Thyroid gland (tissue), 4 donors: ENCODE data around the gene ENOX1. TPM values are rescaled to one million over a fixed set of nuclear protein-coding genes. Genes with fewer than 3 reads are reported as not detected.

ENCODE experiments used
- DNase-seq, 2 donors: peaks; one replicate each; pipeline ENCODE4 v3.0.0-alpha.2; 2019
- H3K27ac ChIP-seq, 3 donors: fragments of 200-600 bp; sonication (generic); 1 replicate in 2 of 3; 2 replicates in 1 of 3; pipeline ENCODE4 v1.5.1; 2016 to 2019; ENCODE audit warnings: mild to moderate bottlenecking in 1 of 3, moderate library complexity in 1 of 3
- H3K27me3 ChIP-seq: fragments of 200-600 bp; sonication (generic); one replicate; pipeline ENCODE4 v1.5.1; 2019
- H3K36me3 ChIP-seq, 2 donors: fragments of 200-600 bp; sonication (generic); one replicate each; pipeline ENCODE4 v1.5.1; 2016 to 2019
- H3K4me1 ChIP-seq, 2 donors: fragments of 200-600 bp; sonication (generic); one replicate each; pipeline ENCODE4 v1.5.1; 2017 to 2019
- H3K4me3 ChIP-seq, 3 donors: fragments of 200-600 bp; sonication (generic); replicated peaks in 1 of 3; 1 replicate in 2 of 3; 2 replicates in 1 of 3; pipeline ENCODE4 v1.5.1; 2016; ENCODE audit warnings: mild to moderate bottlenecking in 1 of 3
- H3K9me3 ChIP-seq: fragments of 200-600 bp; sonication (generic); one replicate; pipeline ENCODE4 v1.5.1; 2017
- POLR2A ChIP-seq, 2 donors: fragments of 450-650 bp; IDR thresholded peaks; one replicate each; pipeline ENCODE4 v1.6.1; 2017; ENCODE audit warnings: antibody characterized with exemption in 2 of 2, mild to moderate bottlenecking in 2 of 2, moderate library complexity in 1 of 2
- WGBS, 2 donors: methylation state at CpG; one replicate each; pipeline ENCODE4 v1.1.5; 2017; 5-methylcytosine and 5-hydroxymethylcytosine counted together
- intact Hi-C: fragments of 100-400 bp; cut with DNase I; formaldehyde crosslinking; loops from one replicate; pipeline ENCODE4 v1.15.1; 2023
- total RNA-seq, 4 donors: library from RNA; depleted of rRNA; stranded (reverse); fragments of >200 nt; gene quantifications; one replicate each; pipeline ENCODE4 v1.2.3, GENCODE V29; 2016
- TF ChIP-seq, protein P1 (sequence below), 6 experiments: fragments of 200-600 bp in 3 of 6; fragments of 450-650 bp in 3 of 6; sonication (generic) in 3 of 6; IDR thresholded peaks; one replicate each; pipeline ENCODE4 v1.5.1; 2016 to 2019; ENCODE audit warnings: antibody characterized with exemption in 6 of 6, mild to moderate bottlenecking in 2 of 6, inconsistent platforms in 1 of 6, moderate library complexity in 1 of 6

The ENOX1 gene
- total RNA-seq, 4 donors from 2014 or later, result 0.13 to 1.8 (median 0.31) TPM

DNA sequence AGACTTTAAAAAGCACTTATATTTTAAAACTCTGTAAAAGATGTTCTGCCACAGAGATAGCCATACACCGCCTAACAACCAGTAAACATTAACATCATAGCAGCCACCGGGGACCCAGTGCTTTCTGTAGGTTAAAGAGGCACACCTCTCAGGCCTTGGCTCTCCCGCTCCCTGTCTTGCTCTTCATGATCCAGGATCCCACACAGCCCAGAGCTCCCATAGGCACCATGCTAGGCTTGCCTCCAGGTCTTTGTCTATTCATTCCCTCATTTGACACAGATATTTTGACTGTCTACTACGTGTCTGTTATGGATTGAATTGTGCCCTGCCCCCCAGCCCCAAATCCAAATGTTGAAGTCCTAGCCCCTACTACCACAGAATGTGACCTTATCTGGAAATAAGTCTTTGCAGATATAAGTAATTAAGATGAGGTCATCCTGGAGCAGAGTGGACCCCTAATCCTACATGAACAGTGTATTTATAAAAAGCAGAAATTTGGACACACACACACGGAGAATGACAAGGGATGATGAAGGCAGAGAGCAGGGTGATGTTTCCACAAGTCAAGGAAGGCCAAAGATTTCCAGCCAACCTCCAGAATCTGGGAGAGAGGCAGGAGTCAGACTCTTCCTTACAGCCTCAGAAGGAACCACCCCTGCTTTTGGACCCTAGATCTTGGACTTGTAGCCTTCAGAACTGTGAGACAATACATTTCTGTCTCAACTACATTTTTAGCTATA is 490.8 kb downstream of the ENOX1 start:
- H3K4me3 ChIP-seq, result no peak overlapping the region
- no peaks in the 10 kb centered on the region for H3K36me3 ChIP-seq
- TF ChIP-seq, protein P1, sequence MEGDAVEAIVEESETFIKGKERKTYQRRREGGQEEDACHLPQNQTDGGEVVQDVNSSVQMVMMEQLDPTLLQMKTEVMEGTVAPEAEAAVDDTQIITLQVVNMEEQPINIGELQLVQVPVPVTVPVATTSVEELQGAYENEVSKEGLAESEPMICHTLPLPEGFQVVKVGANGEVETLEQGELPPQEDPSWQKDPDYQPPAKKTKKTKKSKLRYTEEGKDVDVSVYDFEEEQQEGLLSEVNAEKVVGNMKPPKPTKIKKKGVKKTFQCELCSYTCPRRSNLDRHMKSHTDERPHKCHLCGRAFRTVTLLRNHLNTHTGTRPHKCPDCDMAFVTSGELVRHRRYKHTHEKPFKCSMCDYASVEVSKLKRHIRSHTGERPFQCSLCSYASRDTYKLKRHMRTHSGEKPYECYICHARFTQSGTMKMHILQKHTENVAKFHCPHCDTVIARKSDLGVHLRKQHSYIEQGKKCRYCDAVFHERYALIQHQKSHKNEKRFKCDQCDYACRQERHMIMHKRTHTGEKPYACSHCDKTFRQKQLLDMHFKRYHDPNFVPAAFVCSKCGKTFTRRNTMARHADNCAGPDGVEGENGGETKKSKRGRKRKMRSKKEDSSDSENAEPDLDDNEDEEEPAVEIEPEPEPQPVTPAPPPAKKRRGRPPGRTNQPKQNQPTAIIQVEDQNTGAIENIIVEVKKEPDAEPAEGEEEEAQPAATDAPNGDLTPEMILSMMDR (IDR thresholded peaks at IDR 0.05), result no peak
- TF ChIP-seq POLR2A (IDR thresholded peaks at IDR 0.05), result no peak
- no peak for DNase-seq
- no peaks in the 10 kb centered on the region for H3K9me3 ChIP-seq
- H3K4me1 ChIP-seq, result no peaks in the 10 kb centered on the region
- intact Hi-C loops, result no loop called here
- H3K27ac ChIP-seq, result no peak overlapping the region
- WGBS, 2 donors, result 84 to 88% methylated on average over 5 of the region's 5 CpGs
- H3K27me3 ChIP-seq, result no peaks in the 10 kb centered on the region

DNA sequence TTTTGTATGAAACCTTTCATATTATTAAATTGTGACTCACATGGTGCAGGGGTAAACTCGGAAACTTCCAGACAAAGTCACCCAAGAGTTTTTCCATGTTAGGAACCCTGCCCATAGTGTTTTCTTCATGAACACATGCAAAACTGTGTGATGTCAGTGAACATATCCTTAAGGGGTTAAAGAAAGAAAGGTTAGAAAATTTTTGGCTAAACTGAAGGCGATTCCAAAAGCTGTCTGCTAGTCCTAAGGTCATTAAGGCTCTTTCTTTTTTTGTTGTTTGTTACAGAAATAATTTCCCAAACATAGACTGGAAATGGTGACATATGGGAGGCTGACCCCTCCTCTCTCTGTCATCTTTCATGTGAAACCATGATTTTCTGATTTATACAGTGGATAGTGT is 491.5 kb downstream of the ENOX1 start:
- WGBS, 2 donors, result 84 to 88% methylated on average over 2 of the region's 2 CpGs
- intact Hi-C loops, result no loop called here
- no peak for DNase-seq

DNA sequence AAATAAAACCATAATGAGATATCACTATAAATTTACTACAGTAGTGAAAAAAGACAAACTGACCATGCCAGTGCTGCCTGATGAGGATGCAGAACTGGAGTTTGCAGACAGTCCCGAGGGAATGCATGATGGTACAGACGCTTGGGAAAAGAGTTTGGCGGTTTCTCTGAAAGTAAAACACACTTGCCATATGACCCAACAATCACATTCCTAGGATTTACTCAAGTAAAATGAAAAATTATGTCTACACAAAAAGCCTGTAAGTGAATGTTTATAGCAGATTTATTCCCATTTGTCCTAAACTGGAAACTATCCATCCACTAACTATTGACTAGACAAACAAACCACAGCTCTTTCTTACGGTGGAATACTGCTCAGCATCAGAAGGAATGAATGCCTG is 492.4 kb downstream of the ENOX1 start:
- Histone ChIP-seq H3K27me3 (no peaks in the 10 kb centered on the region), H3K4me3 (no peak overlapping the region), H3K4me1 (peaks cover 0 to 6% of the 10 kb centered on the region in 2 donors), H3K9me3 (no peaks in the 10 kb centered on the region), H3K36me3 (no peaks in the 10 kb centered on the region), H3K27ac (no peak overlapping the region)
- DNase-seq, result no peak
- intact Hi-C loops, result no loop called here
- TF ChIP-seq POLR2A (IDR thresholded peaks at IDR 0.05), result no peak
- TF ChIP-seq, protein P1 (IDR thresholded peaks at IDR 0.05), result no peak
- WGBS, 2 donors, result 79 to 83% methylated on average over 4 of the region's 4 CpGs

More for the DNA sequence above, 491.5 kb downstream of the ENOX1 start:
- no peaks in the 10 kb centered on the region for H3K27me3 ChIP-seq
- TF ChIP-seq, protein P1 (IDR thresholded peaks at IDR 0.05), result no peak
- no peak for TF ChIP-seq POLR2A (IDR thresholded peaks at IDR 0.05)
- H3K36me3 ChIP-seq, result no peaks in the 10 kb centered on the region
- H3K9me3 ChIP-seq, result no peaks in the 10 kb centered on the region
- H3K4me1 ChIP-seq, result no peaks in the 10 kb centered on the region
- H3K4me3 ChIP-seq, result no peak overlapping the region
- no peak overlapping the region for H3K27ac ChIP-seq

DNA sequence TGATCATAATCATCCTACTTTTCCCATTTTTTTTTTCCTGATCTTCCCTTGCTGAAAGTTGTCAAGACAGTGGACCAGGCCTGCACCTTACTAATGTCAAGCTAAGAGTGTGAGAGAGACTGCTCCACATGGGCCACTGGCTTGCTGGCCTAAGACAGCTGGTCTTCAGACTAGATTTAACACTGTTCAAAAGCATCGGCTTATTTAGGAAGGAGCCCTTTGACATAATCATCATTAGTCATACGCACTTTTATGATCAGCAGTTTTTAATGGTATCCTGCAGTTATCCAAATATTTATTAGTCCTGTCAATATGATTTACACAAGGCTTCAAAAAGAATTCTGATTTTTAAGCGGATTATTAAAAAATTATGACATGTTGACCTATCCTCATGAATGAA is 492.8 kb downstream of the ENOX1 start:
- Histone ChIP-seq H3K4me3 (no peak overlapping the region), H3K27ac (no peak overlapping the region), H3K4me1 (peaks cover 3 to 10% of the 10 kb centered on the region in 2 donors), H3K36me3 (no peaks in the 10 kb centered on the region), H3K27me3 (no peaks in the 10 kb centered on the region), H3K9me3 (no peaks in the 10 kb centered on the region)
- TF ChIP-seq, protein P1 (IDR thresholded peaks at IDR 0.05), result no peak
- no peak for TF ChIP-seq POLR2A (IDR thresholded peaks at IDR 0.05)
- DNase-seq, result no peak
- intact Hi-C loops, result no loop called here
- WGBS, 2 donors, result 93 to 94% methylated on average over 3 of the region's 3 CpGs

DNA sequence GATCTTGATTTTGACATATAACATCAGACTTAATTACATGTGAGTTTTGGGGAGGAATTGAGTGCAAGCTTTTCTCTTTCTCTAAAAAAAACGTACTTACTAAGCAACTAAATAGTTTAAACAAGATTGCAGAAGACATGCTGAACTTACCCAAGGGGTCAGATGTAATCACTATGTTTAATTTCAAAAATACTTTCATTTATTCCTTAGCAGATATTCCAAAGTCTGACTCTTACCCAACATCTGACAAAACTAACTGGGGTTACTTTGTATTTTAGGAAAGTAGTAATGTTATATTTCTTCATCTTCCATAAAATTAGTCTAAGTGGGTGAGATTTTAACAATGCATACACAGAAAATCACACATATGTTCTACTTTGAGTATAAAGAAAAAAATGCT is 493.2 kb downstream of the ENOX1 start:
- no peak for DNase-seq
- Histone ChIP-seq H3K4me1 (peaks cover 3 to 13% of the 10 kb centered on the region in 2 donors), H3K27me3 (no peaks in the 10 kb centered on the region), H3K27ac (no peak overlapping the region), H3K9me3 (no peaks in the 10 kb centered on the region), H3K4me3 (no peak overlapping the region), H3K36me3 (no peaks in the 10 kb centered on the region)
- WGBS, 2 donors, result 89 to 90% methylated on average over 1 of the region's 1 CpG
- no peak for TF ChIP-seq POLR2A (IDR thresholded peaks at IDR 0.05)
- TF ChIP-seq, protein P1 (IDR thresholded peaks at IDR 0.05), result no peak
- intact Hi-C loops, result no loop called here
